ENCODE results near the gene MPV17.
"Not testable (repeated sequence)": the region's sequence is repeated elsewhere in the genome, so short reads cannot be mapped to it uniquely, and the experiment has no call there.

The MPV17 gene

DNA sequence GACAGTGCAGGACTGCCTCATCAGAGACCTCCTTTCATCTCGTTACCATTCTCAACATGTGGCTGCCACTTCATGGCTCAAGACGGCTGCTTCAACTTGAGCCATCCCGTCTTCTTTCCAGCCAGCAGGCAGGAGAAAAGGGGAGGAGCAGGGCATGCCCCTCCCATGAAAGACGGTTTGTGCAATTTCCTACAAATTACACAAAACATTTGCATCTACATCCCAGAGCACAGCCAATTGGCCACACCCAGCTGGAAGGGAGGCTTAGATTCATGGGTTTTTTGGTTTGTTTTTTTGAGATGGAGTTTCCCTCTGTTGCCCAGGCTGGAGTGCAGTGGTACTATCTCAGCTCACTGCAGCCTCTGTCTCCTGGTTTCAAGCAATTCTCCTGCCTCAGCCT, 26.4 kb downstream of the MPV17 start:
- DNase-seq: no peak

DNA sequence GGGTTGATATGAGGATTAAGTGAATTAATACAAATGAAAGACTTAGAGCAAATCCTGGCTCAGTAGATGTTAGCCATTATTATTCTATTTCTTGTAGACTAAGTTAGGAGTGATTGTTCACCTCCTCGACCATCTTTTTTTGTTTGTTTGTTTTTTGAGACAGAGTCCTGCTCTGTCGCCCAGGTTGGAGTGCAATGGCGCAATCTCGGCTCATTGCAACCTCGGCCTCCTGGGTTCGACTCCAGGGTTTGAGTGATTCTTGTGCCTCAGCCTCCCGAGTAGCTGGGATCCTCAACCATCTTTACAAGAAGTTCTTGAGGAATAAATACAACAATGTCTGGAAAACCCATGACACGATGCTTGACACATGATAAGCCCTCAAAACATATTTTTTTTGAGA, 28.0 kb downstream of the MPV17 start:
- no peak for DNase-seq

DNA sequence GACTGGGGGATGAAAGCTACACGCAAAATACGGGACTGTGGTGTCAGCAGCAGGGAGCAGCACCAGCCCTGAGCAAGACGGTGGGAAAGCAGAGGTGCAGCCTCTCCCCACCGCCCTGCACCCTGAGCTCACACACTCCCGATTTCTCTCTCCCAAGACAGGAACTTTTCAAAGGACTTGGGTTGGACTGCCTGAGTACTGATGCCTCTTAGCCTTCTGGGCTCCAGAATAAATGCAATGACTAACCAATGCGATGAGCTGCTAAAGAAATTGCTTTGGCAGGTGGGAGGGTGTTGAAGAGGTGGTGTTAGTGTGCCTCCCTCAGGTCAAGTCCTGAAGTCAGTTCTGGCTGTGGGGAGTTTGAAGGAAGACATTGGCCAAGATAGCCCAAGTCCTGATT, 31.0 kb downstream of the MPV17 start:
- DNase-seq: no peak

DNA sequence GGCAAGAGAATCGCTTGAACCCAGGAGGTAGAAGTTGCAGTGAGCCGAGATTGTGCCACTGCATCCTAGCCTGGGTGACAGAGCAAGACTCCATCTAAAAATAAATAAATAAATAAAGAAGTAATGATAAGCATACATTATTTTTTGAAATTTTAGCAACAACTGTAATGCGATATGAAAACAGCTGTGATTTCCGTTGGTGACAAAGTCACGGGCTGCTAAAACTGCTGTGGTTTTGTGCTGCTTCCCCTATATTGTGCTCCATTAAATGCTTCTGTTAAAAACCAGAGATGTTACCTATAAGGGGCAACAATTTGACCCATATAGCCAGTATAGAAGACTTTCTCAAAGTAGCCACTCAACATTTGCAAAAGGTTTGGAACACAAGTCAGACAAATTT, 32.3 kb downstream of the MPV17 start:
- no peak for DNase-seq

DNA sequence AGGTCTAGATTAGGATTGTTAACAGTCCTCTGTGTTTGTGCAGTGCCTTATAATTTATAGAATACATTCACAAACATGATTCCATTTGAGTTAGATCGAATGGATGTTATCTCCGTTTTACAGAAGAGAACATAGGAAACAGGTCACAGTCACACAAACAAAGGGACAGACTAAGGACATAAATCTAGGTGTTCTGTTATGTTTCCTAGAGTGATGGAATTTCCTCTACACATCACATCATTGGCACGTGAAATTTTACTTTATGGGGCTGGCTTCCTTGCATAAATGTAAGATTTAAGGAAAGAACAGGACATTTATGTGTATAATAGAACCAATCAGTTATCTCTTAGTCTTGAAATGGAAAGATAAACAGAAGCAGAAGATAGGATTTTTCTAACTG, 34.3 kb downstream of the MPV17 start:
- no peak for DNase-seq

DNA sequence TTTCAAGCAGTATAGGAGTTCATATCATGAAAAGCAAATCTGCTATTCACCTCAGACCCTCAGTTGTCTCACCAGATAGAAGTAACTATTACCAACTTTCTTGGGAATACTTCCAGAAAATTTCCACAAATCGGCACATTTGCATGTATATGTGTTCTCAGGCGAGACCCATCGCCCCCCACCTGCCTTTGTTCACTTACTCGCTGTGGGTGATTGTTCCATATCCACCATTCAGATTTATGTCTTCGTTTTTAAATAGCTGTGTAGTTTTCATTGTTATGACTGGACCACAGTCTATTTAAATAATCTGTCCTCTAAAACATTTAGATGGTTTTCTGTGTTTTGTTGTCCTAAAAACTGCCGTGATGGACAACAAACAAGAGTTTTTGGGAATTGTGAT, 37.4 kb downstream of the MPV17 start:
- DNase-seq: no peak

DNA sequence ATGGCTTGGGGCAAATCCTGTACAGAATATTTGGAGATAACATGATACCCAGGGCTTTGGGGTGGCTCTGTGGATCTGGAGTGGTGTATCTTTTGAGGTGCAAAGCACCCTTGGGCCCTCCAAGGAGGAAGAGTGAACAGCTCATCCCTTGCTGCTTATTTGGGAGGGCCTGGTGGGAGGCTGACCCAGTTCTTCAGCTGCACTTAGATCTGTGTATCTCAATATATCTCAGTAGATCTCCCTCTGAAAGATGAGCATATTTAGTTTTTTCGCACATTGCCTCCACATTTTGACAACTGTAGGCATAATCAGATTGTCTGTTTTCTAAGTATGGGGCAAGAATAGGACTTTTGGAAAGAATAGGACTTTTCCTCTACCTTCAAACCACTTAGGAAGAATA, 37.9 kb downstream of the MPV17 start:
- DNase-seq: no peak

DNA sequence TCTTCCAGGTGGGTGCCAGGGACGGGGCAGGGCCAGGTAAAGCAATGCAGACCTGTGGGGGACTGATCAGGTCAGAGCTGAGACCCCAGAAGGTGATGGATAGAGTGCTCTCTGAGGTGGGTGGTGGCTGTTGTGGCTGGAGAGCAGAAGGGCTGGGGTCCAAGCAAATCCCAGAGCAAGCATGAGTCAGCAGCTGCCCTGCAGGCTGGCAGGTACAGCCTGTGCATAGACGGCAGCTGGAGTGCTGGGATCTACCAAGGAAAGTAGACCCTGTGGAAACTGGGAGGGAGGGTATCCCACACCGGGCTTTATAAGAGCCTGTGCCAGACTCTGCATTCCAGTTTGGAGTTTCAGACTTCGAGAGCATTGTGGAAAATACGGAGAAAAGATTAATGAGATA, 40.0 kb downstream of the MPV17 start:
- DNase-seq: no peak

DNA sequence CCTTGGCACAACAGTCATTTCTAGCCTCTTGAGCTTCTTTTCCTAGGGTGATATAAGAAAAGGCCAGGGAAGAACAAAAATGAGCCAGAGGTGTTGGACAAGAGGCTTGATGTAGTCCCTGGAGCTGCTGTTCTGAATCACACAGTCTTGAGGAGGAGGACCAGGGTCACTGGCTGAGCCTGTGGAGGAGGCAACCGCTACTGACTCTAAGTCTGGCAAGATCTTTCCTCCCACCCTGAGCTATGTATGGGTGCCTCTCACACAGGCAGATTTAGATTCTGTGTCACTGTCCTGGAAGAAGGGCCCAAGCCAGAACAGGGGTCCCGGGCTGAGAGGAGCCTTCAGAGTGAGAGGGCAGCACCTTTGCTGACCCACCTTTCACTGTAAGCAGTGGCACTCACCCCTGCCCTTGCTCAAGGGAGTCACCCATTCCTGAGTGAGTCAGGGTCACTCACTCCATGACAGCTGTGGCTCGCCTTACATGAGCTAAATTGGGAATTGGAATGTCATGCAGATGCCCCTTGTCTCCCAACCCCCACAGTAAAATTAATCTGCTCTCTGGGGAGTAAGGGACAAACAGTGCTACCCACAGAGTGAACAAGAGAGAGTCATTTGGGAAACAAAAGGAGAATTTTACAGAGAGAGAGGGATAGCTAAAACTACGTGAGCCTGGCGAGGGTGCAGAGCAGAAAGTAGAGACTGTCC, 40.9 kb downstream of the MPV17 start, which contains the start of gene TRIM54:
TSS of gene TRIM54 (plus strand) at position 575 of the 705 bp plus-strand sequence. CDS start 303 bp downstream, outside the sequence.
- no peak for DNase-seq

DNA sequence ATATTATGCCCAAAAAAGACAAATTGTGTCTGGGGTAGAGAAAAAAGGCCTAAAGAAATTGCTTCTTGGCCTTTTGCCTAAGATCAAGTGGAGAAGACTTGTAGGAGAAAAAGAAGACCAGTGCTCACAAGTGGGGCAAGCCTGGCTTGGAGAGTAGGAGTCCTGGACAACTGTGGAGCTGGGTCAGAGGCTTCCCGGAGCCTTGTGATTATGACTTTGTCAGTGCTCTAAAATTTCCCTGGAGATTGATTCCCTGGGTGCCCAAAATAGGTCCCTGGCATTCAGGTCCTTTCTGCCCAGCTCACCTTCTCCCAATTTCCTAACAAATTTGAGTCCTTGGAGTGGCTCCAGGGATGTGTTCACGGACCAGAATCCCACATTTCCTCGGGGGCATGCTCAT, 41.5 kb downstream of the MPV17 start:
- no peak for DNase-seq

DNA sequence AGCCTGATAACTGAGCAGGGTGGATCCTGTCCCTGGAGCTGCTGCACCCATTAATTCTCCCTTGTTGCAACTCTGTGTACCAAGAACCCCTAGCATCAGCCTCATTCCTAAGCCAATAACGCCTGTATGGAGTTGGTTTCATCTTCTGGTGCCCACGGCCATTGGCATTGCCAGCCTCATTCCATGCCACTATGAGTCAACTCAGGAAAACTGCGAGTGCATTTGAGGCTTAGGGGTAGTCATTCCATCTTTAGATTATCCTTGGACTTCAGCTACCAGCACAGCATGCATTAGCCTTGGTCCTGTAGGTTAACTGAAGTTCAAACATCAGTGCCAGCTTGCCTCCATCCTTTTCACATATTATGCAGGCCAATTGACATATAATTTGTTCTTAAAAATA, 42.1 kb downstream of the MPV17 start:
- no peak for DNase-seq

DNA sequence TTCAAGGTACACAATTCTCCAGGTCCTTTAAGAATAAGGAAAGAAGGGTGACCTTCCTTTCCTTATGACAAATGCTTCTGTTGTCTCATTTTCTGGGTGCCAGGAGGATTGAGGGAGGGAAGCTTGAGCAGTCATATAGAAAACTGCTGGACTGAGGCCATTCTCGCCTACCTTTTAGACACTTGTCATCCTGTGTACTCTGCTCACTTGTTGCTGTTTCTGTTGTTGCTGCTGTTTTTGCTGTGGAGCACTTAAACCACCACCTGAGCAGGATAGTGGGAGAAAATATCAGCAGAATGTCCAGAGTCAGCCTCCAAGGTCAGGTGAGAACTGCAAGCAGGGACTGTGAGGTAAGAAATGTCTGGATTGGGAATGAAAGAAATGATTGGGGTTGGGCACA, 44.9 kb downstream of the MPV17 start:
- DNase-seq: no peak

DNA sequence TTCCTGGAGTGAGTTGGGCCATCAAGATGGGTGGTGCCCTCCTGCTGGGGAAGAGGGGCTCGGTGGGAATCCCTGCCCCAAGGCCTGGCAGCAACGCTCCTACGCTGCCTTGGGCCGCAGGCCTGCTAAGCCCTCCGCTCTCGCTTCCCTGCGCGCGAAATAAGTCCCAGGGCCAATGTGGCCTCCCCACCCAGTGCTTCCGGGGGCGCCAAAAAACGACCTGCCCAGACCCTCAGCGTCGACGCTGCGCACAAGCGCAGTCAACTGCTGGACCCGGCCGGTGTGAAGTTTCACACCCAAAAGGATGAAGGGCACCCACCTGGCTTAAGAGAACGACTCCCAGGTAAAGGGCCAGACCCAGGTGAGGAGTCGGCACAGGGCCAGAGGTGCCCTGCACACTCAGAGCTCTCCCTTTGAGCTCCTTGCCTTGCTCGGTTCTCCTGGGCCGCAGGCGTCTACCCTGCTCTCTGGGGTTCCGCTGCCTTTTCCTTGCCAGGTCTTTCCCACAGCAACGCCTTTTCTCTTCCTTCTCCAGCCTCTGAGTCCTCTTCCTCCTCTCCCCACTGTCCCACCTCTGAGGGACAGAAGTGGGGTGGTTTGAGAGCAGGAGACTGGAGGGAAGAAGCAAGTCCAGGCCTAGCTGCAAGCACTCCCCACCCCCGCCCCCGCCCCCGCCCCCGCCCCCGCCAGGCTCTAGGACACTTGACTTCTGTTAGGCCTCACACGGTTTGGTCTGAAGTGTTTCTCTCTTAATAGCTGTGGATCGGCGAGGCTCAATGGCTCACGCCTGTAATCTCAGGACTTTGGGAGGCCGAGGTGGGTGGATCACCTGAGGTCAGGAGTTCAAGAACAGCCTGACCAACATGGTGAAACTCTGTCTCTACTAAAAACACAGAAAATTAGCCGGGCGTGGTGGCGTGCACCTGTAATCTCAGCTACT, 47.4 kb downstream of the MPV17 start, which contains the start of gene DNAJC5G:
TSS of gene DNAJC5G (plus strand) at position 223 of the 940 bp plus-strand sequence. CDS start 1,296 bp downstream, outside the sequence.
- no peak for DNase-seq

DNA sequence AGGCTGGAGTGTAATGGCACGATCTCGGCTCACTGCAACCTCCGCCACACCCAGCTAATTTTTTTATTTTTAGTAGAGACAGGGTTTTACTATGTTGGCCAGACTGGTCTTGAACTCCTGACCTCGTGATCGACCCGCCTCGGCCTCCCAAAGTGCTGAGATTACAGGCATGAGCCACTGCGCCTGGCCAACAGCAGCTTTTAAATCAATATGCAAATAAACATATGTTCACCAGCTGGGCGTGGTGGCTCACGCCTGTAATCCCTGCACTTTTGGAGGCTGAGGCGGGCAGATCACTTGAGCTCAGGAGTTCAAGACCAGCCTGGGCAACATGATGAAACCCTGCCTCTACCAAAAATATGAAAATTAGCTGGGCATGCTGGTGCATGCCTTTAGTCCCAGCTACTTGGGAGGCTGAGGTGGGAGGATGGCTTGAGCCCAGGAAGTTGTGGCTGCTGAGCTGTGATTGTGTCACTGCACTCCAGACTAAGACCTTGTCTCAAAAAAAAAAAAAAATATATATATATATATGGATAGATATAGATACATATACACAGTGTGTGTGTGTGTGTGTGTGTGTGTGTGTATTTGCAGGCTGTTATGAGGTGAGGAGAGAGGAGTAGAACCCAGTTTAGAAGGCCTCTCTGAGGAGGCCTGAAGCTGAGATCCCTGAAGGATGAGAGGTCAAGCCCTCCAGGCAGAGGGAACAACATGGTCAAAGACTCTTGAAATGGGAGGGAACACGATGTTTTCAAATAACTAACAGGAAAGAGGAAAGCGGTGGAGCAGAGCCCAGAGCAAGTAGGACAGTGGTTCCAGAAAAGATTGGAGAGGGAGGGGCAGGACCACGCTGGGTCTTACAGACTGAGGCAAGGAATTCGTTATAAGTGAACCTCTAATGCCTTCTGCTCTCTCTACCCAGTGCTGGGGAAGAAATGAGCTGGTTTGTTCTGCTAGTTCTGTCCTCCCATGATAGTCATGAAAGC, 50.1 kb downstream of the MPV17 start:
- DNase-seq: not testable (repeated sequence)

DNA sequence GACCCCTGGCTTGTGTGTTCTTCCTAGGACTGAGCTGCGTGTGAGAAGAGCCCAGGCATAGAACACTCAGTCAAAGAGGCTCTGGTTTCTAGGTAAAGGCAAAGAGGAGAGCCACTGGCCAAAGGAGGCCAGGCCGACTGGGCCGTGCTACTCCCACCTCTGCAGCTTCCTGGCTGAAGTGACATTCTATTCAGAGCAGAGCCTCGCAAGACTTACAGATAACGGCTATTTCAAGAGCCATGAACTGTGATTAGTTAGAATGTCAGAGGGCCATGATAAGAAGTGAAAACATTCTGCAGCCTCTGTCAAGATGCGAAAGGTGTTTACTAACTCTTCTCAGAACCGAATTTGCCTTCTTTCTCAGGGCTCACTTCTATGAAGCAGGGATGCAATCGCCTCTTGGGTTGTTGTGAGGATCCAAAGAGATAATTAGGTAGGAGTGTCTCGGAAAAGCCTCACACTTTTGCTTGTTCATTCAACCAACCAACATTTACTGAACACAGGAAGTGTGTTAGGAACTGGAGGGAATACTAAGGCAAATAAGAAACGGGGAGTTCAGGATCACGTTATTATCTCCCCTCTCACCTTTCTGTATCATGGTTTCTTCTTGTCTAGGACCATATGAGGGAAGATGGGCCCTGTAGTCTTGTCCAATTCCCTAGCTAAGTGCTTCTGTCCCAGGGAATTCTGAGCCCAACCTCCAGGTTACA, 51.1 kb downstream of the MPV17 start:
- DNase-seq: no peak

DNA sequence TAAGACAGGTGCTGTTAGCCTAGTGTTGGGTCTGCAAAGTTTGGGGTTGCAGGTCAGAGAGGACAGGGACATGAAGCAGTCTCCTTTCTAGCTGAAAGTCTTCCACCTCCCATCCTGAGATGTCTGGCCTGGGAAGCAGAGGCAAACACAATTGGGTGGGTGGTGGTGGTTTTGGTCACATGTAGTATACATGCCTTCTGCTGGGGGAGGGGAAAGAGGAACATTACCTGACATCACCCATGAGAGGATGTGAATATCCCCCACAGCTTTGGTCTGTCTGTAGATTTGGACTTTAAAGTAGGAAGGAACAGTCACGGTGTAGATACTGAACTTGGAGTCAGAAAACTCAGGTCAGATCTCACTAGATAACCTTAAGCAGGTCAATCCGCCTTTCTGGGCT, 52.2 kb downstream of the MPV17 start:
- DNase-seq: no peak

DNA sequence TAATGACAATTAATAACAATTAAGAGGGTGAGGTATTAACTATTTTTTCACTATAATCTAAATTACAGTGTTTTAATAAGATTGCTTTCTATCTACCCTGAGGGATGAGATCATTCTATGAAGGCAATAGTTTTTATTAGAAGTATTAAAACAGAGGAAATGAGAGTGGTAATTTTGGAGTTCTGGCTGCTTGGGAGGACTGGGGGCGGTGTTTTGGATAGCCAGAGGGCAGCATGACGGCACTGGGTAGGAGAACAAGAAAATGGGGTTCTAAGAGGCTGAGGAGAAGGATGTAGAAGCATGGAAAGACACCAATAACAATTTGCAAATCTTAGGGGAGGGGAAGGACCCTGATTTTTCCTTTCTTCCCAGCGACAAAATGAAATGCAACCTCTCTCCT, 52.8 kb downstream of the MPV17 start:
- DNase-seq: no peak

DNA sequence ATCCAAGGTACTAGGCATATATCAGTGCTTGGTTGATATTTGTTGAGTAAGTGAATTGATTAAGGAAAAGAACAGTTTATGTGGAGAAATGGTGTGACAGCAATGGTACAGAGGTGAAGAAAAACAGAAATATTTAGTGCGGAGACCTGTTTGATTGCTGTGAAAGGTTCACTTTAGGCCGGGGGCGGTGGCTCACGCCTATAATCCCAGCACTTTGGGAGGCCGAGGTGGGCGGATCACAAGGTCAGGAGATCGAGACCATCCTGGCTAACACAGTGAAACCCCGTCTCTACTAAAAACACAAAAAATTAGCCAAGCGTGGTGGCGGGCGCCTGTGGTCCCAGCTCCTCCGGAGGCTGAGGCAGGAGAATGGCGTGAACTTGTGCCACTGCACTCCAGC, 54.6 kb downstream of the MPV17 start:
- not testable (repeated sequence) for DNase-seq

DNA sequence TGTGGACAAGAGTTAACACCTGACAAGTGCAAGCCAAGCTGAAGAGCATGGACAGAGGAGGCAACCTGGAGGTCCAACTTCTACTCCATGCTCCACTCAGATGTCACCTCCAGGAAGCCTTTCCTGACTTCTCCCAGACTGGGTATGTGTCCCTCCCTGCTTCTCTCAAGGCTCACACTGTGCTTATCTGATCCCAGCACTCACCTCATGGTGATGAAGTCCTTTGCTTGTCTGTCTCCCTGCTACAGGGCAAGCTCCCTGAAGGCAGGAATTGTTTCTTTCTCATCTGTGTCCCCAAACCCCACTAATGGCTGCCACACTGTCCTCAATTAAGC, 57.4 kb downstream of the MPV17 start:
- DNase-seq: no peak

DNA sequence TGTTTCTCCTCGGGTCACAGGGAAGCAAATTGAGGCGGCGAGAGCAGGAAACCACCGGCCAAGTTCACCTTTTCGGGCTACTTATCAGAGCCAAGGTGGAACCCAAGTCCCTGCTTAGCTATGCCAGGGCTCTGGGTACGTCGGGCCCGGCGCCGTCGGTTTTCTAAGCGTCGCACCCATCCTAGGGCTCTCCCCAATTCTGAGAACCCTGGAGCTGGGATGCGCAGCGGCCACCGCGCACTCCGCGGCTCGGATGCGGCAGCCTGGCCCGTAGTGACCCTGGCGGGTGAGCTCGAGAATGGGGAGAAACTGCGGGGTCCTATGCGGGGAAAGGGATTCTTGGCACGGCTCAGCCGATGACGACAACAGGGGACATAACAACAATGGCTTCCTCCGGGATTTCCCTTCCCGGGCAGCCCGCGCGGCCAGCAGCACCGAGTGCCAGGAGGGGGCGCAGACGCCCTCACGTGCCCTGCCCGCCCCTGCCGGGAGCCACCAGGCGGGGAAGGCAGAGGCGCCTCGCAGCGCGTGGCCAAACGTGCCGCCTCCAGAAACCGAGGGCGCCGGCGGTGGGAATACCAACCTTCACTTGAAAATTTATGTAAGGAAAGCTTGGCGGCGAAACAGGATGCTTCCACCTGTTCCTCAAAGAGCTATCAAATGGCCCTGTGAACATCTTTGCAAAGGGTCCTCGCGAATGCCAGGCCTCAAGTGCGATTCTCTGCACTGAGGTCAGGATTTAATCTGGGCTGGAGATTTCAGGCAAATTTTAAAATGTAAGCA, 58.0 kb downstream of the MPV17 start:
- DNase-seq: peak; percentile 75

DNA sequence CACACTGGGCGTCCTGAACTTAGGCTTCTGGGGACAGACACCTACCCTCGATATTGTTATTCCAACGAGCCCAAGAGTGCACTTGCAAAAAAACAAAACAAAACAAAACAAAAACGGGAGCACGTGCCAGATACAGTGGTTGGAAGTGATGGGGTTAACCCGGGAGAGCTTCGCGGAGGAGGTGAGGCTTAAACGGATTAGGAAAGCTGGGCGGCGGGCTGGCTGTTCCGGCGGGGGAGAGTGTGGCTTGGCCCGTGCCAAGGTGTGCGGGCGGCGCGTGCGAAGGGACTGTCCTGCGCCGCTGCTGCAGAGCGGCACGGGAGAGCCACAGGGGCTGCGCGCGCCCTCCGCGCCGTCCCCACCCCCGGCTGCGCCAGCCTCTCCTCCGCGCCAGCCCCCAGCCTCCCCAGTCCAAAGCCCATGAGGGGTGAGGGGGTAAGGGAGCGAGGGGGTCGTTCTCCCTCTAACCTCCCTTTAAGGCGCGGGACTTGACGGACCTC, 58.6 kb downstream of the MPV17 start:
- peak; percentile 42 for DNase-seq

Data from activated T-cell treated with anti-CD3 and anti-CD28 coated beads, Interleukin-2, amount 50 U/mL, for 1 hour (primary cell).